MCF 10A (cell line): ENCODE data around the gene DPCD. TPM values are rescaled to one million over a fixed set of nuclear protein-coding genes. Genes with fewer than 3 reads are reported as not detected.

Source experiments
- BruUV-seq: library from RNA; stranded (reverse); fragments of 400-500 nt; replicated peaks from 2 replicates; lab custom pipeline; 2021; lab: Mats Ljungman, UMichigan
- CTCF ChIA-PET: fragments of 300-600 bp; sonication (Branson Sonifier 250); formaldehyde crosslinking; extraction: SDS; loops from one replicate; lab custom pipeline; 2021; ENCODE audit warnings: antibody characterized with exemption, inconsistent platforms; lab: Yijun Ruan, JAX
- POLR2A ChIA-PET: fragments of 300-600, 350-650 bp; sonication (Branson Sonifier 250); formaldehyde crosslinking; extraction: SDS; loops from one replicate; lab custom pipeline; 2020; ENCODE audit warnings: antibody characterized with exemption, inconsistent platforms; lab: Yijun Ruan, JAX
- DNase-seq: peaks from one replicate; pipeline ENCODE4 v3.0.0-alpha.2; 2018; ENCODE audit not compliant: unreplicated experiment
- H3K27ac Mint-ChIP-seq: one replicate; pipeline ENCODE4 v1.8.0; 2022; ENCODE audit warnings: mild to moderate bottlenecking, low read depth, mixed read lengths; ENCODE audit not compliant: unreplicated experiment
- H3K27me3 Mint-ChIP-seq: one replicate; pipeline ENCODE4 v1.8.0; 2022; ENCODE audit warnings: mixed read lengths; ENCODE audit not compliant: insufficient read depth, unreplicated experiment
- H3K36me3 Mint-ChIP-seq: one replicate; pipeline ENCODE4 v1.8.0; 2022; ENCODE audit warnings: mild to moderate bottlenecking, moderate library complexity, mixed read lengths; ENCODE audit not compliant: insufficient read depth, unreplicated experiment
- H3K4me1 Mint-ChIP-seq: one replicate; pipeline ENCODE4 v1.8.0; 2022; ENCODE audit warnings: mixed read lengths; ENCODE audit not compliant: insufficient read depth, unreplicated experiment
- H3K4me3 Mint-ChIP-seq: one replicate; pipeline ENCODE4 v1.8.0; 2022; ENCODE audit warnings: mild to moderate bottlenecking, moderate library complexity, mixed read lengths; ENCODE audit not compliant: unreplicated experiment
- H3K9me3 Mint-ChIP-seq: one replicate; pipeline ENCODE4 v1.8.0; 2022; ENCODE audit warnings: mixed read lengths; ENCODE audit not compliant: unreplicated experiment
- intact Hi-C: fragments of 100-400 bp; cut with micrococcal nuclease; formaldehyde crosslinking; loops from 2 replicates; pipeline ENCODE4 v1.14.1; 2022
- total RNA-seq: library from RNA; stranded (reverse); gene quantifications from 2 replicates; pipeline ENCODE4 v1.2.3, GENCODE V29; 2022
- TF ChIP-seq, protein P1 (sequence below): fragments of 200-600 bp; IDR thresholded peaks from one replicate; pipeline ENCODE4 v1.8.0; 2022; ENCODE audit warnings: antibody characterized with exemption, mild to moderate bottlenecking; ENCODE audit not compliant: unreplicated experiment

The DPCD gene
- total RNA-seq, 1 experiment from 2014 or later = 24.2 TPM

DNA sequence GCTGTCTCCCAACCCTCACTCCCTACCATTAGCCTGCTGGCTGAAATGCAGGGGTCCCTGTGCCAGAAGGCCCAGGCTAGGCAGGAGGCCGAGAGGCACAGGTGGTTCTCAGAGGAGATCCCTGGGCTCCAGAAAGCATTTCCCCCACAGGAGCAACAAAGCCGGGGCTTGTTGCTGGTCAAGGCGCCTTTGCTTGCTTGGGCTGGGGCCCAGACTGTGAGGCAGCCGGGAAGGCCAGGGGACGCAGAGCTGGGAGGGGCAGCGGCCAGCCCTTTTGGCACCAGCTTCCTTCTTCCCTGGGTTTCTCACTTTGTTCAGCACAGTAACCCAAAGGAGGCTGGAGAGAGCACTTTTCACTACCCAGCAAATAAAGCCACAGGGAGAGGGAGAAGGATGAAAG is 58.2 kb downstream of the DPCD start:
- ChIA-PET POLR2A (no interaction called here), CTCF (no interaction called here)

DNA sequence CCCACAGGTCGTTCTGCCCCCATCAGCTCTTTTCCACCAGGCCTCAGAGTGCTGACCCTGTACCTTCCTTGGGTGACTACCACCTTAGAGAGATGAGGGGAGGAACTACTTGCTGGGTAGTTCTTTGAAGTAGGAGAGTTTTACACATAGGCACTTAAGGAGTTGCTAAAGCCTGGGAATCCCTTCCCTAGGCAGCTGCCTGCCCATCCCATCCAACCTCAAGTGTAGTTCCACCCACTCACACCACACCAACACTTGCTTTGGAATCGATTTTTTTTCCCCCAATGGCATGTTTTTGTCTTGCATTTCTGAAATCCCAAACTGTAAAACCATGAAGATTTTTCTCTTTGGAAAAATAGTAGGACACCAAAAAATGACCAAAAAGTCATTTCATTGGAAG is 59.1 kb downstream of the DPCD start:
- no peak overlapping the region for H3K27ac Mint-ChIP-seq
- H3K4me1 Mint-ChIP-seq = no peaks in the 10 kb centered on the region
- H3K9me3 Mint-ChIP-seq = no peaks in the 10 kb centered on the region
- BruUV-seq = no TSS peak
- ChIA-PET CTCF (interaction anchor here (0.5 kb wide), 1 partner anchor 456 kb away, joined by 3 read pairs; no protein-coding TSS in a partner anchor), POLR2A (interaction anchor here (0.5 kb wide), 1 partner anchor 10 kb away, joined by 4 read pairs; no protein-coding TSS in a partner anchor)
- H3K27me3 Mint-ChIP-seq = no peaks in the 10 kb centered on the region
- TF ChIP-seq, protein P1, sequence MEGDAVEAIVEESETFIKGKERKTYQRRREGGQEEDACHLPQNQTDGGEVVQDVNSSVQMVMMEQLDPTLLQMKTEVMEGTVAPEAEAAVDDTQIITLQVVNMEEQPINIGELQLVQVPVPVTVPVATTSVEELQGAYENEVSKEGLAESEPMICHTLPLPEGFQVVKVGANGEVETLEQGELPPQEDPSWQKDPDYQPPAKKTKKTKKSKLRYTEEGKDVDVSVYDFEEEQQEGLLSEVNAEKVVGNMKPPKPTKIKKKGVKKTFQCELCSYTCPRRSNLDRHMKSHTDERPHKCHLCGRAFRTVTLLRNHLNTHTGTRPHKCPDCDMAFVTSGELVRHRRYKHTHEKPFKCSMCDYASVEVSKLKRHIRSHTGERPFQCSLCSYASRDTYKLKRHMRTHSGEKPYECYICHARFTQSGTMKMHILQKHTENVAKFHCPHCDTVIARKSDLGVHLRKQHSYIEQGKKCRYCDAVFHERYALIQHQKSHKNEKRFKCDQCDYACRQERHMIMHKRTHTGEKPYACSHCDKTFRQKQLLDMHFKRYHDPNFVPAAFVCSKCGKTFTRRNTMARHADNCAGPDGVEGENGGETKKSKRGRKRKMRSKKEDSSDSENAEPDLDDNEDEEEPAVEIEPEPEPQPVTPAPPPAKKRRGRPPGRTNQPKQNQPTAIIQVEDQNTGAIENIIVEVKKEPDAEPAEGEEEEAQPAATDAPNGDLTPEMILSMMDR = no peak
- H3K36me3 Mint-ChIP-seq = peaks cover 23% of the 10 kb centered on the region
- no peak for DNase-seq
- intact Hi-C loops = no loop called here
- H3K4me3 Mint-ChIP-seq = no peak overlapping the region

More for the DNA sequence above, 58.2 kb downstream of the DPCD start:
- Mint-ChIP-seq H3K36me3 (peaks cover 31% of the 10 kb centered on the region), H3K27ac (no peak overlapping the region), H3K4me3 (no peak overlapping the region), H3K9me3 (no peaks in the 10 kb centered on the region), H3K27me3 (no peaks in the 10 kb centered on the region), H3K4me1 (no peaks in the 10 kb centered on the region)
- no TSS peak for BruUV-seq
- DNase-seq = no peak
- intact Hi-C loops = no loop called here
- TF ChIP-seq, protein P1 = no peak

DNA sequence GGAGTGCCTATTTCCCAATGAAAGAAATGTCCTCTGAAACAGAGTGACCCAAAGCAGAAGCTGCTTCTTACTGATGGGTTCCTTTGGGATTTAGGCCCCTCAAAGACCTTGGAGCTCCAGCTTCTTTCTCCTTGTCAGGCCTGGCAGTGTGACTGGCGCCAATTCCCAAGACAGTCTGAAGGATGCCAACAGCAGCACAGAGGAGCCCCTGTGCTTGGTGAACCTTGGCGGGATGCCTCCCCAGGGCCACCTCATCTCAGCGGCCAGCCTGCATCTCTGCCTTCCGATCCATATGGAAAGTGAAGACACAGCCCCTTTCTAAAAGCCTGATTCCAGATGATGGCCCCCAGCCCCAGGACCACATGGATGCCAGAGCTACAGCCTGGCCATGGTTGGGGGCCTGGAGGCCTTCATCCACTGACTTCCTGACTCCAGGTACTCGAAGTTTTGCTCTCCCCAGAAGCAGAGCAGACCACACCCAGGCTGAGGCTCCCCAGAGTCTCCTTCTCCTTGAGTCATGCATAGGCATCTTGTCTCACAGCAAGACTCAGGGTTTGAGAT is 61.5 kb downstream of the DPCD start:
- Mint-ChIP-seq H3K4me1 (no peaks in the 10 kb centered on the region), H3K27me3 (no peaks in the 10 kb centered on the region), H3K9me3 (no peaks in the 10 kb centered on the region), H3K27ac (no peak overlapping the region), H3K36me3 (peaks cover 18% of the 10 kb centered on the region), H3K4me3 (no peak overlapping the region)
- DNase-seq = no peak
- BruUV-seq = no TSS peak
- ChIA-PET POLR2A (interaction anchor here (0.6 kb wide), 1 partner anchor 41 kb away, joined by 3 read pairs; no protein-coding TSS in a partner anchor), CTCF (no interaction called here)
- TF ChIP-seq, protein P1 = no peak
- intact Hi-C loops = no loop called here

DNA sequence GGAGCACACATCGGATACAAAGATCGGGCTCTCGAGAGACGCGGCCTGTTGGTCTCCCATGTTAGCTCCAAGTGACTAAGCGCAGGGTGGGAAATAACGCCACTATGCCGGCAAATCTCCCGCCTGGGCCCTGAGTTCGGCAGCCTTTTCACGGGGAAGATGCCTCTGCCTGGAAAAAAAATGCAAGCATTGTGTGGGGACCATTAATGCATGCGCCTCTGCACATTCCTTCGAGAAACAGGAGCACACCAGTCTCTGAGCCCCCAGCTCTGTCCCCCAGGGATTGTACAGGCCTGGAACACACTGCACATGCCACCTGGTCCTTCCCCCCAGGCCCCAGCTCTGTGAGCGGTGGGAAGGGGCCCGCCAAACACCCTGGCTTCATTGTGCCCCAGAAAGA is 62.7 kb downstream of the DPCD start:
- Mint-ChIP-seq H3K4me1 (no peaks in the 10 kb centered on the region), H3K9me3 (no peaks in the 10 kb centered on the region), H3K27ac (no peak overlapping the region), H3K4me3 (no peak overlapping the region), H3K27me3 (no peaks in the 10 kb centered on the region), H3K36me3 (peaks cover 23% of the 10 kb centered on the region)
- ChIA-PET CTCF (no interaction called here), POLR2A (no interaction called here)
- intact Hi-C loops = no loop called here
- DNase-seq = no peak
- BruUV-seq = no TSS peak
- TF ChIP-seq, protein P1 = no peak
